Vagina (tissue), 2 donors: ENCODE data around the gene SYNDIG1L.

Experiments used
- POLR2A ChIP-seq, 2 donors: fragments of 450-650 bp; IDR thresholded peaks; one replicate each; pipeline ENCODE4 v1.6.1; 2017; ENCODE audit warnings: antibody characterized with exemption in 2 of 2, mild to moderate bottlenecking in 2 of 2, moderate library complexity in 2 of 2
- TF ChIP-seq, protein P1 (sequence below), 3 experiments: fragments of 450-650 bp in 2 of 3; fragments of 200-600 bp in 1 of 3; sonication (generic) in 1 of 3; IDR thresholded peaks; one replicate each; pipeline ENCODE4 v1.5.1; 2017 to 2019; ENCODE audit warnings: antibody characterized with exemption in 3 of 3, mild to moderate bottlenecking in 2 of 3, moderate library complexity in 2 of 3

DNA sequence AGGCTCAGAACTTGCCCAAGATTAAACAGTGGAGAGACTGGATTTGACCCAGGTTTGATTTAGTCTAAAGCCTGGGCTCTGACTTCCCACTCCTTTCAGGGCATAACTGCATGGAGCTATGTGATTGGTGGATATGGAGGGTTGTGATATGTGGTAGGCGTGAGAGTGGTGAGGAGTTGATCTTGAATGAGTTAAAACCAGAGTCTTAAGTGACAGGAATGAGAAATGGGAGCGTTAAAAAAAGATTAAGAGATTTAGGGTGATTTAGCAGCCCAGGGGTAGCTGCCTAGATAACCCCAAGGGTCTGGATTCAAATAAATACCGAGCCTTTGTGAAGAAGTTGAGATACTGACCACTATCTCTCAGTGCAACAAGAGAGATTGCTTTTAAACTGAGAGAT is 8.4 kb downstream of the SYNDIG1L start:
- TF ChIP-seq, protein P1, sequence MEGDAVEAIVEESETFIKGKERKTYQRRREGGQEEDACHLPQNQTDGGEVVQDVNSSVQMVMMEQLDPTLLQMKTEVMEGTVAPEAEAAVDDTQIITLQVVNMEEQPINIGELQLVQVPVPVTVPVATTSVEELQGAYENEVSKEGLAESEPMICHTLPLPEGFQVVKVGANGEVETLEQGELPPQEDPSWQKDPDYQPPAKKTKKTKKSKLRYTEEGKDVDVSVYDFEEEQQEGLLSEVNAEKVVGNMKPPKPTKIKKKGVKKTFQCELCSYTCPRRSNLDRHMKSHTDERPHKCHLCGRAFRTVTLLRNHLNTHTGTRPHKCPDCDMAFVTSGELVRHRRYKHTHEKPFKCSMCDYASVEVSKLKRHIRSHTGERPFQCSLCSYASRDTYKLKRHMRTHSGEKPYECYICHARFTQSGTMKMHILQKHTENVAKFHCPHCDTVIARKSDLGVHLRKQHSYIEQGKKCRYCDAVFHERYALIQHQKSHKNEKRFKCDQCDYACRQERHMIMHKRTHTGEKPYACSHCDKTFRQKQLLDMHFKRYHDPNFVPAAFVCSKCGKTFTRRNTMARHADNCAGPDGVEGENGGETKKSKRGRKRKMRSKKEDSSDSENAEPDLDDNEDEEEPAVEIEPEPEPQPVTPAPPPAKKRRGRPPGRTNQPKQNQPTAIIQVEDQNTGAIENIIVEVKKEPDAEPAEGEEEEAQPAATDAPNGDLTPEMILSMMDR (IDR thresholded peaks at IDR 0.05), result no peak
- TF ChIP-seq POLR2A (IDR thresholded peaks at IDR 0.05), result no peak
